Tibial nerve (tissue), 4 donors: ENCODE measurements around the gene HIKESHI. TPM values are rescaled to one million over a fixed set of nuclear protein-coding genes. Genes with fewer than 3 reads are reported as not detected.

Source experiments
- DNase-seq, 2 donors: peaks; one replicate each; pipeline ENCODE4 v3.0.0-alpha.2; 2019; ENCODE audit warnings: low spot score in 2 of 2
- H3K27ac ChIP-seq, 4 donors: fragments of 200-600 bp; sonication (generic) in 3 of 4; one replicate each; pipeline ENCODE4 v1.5.1; 2017 to 2019; ENCODE audit warnings: mild to moderate bottlenecking in 1 of 4
- H3K27me3 ChIP-seq, 2 donors: fragments of 200-600 bp; sonication (generic) in 1 of 2; one replicate each; pipeline versions ENCODE4 v1.5.1 to v1.6.0; 2017 to 2019
- H3K36me3 ChIP-seq, 3 donors: fragments of 200-600 bp; sonication (generic); one replicate each; pipeline ENCODE4 v1.5.1; 2018 to 2019
- H3K4me1 ChIP-seq, 4 donors: fragments of 200-600 bp; sonication (generic) in 3 of 4; one replicate each; pipeline ENCODE4 v1.5.1; 2017 to 2019
- H3K4me3 ChIP-seq, 4 donors: fragments of 200-600 bp; sonication (generic) in 3 of 4; one replicate each; pipeline ENCODE4 v1.5.1; 2017 to 2019; ENCODE audit warnings: mild to moderate bottlenecking in 1 of 4, moderate library complexity in 1 of 4
- H3K9me3 ChIP-seq, 4 donors: fragments of 200-600 bp; sonication (generic) in 3 of 4; one replicate each; pipeline ENCODE4 v1.5.1; 2017 to 2019
- CTCF ChIP-seq, 5 experiments: fragments of 200-600 bp in 3 of 5; fragments of 450-650 bp in 2 of 5; sonication (generic) in 3 of 5; IDR thresholded peaks; one replicate each; pipeline ENCODE4 v1.5.1; 2016 to 2019; ENCODE audit warnings: antibody characterized with exemption in 5 of 5, mild to moderate bottlenecking in 3 of 5, moderate library complexity in 2 of 5
- EP300 ChIP-seq, 2 donors: sonication (generic); formaldehyde crosslinking; IDR thresholded peaks; one replicate each; pipeline ENCODE4 v1.6.1; 2017; ENCODE audit warnings: antibody characterized with exemption in 2 of 2, mild to moderate bottlenecking in 1 of 2
- POLR2A ChIP-seq, 2 donors: fragments of 450-650 bp; IDR thresholded peaks; one replicate each; pipeline ENCODE4 v1.6.1; 2017; ENCODE audit warnings: antibody characterized with exemption in 2 of 2, mild to moderate bottlenecking in 2 of 2, moderate library complexity in 2 of 2
- WGBS, 2 donors: methylation state at CpG; one replicate each; pipeline ENCODE4 v1.1.5; 2018; 5-methylcytosine and 5-hydroxymethylcytosine counted together
- small RNA-seq: library from RNA; depleted of rRNA; stranded (forward); fragments of <200 nt; gene quantifications from one replicate; pipeline ENCODE3, GENCODE V24; 2016
- total RNA-seq, 4 donors: library from RNA; depleted of rRNA; stranded (reverse); fragments of >200 nt; gene quantifications; one replicate each; pipeline ENCODE4 v1.1.0, GENCODE V29; 2016

The HIKESHI gene
- total RNA-seq, 4 donors from 2014 or later = 31.2 to 40.6 (median 33.4) TPM

GRCh38 chr11:86395061-86395551 is 93.1 kb downstream of the HIKESHI start:
- no peaks in the 10 kb centered on the region for H3K27me3 ChIP-seq
- TF ChIP-seq POLR2A (IDR thresholded peaks at IDR 0.05) (no peak), CTCF (IDR thresholded peaks at IDR 0.05) (no peak), EP300 (IDR thresholded peaks at IDR 0.05) (no peak)
- H3K27ac ChIP-seq = no peak overlapping the region
- no peak overlapping the region for H3K4me3 ChIP-seq
- no peak for DNase-seq
- no peaks in the 10 kb centered on the region for H3K9me3 ChIP-seq
- peaks cover 0 to 13% (median 0%) of the 10 kb centered on the region in 4 donors for H3K4me1 ChIP-seq
- WGBS, 2 donors = 46 to 50% methylated on average over 6 of the region's 6 CpGs
- no peaks in the 10 kb centered on the region for H3K36me3 ChIP-seq

Small RNAs within 50 kb of the gene (small RNA-seq; reads per million reads assigned to genes)
- gene RN7SL225P = not detected

Other genes starting within 250 kb of the HIKESHI start
- gene PICALM, start 233.2 kb upstream of the HIKESHI start, total RNA-seq = 100 to 1,000 TPM; 287 to 339 (median 313) TPM
- gene EED, start 57.5 kb upstream of the HIKESHI start, total RNA-seq = 10 to 100 TPM; 13.3 to 18.4 (median 16.7) TPM
- gene CCDC81, start 72.6 kb downstream of the HIKESHI start, total RNA-seq = 1 to 10 TPM in 2 of 4 donors, under 1 TPM in 2; 0.78 to 3.3 (median 1.3) TPM